Measurements from ENCODE around the gene TNFAIP8L1.
A peak's percentile ranks its signal among the peaks of the same experiment; 100 is the strongest.
"Not testable (repeated sequence)": the region's sequence is repeated elsewhere in the genome, so short reads cannot be mapped to it uniquely, and the experiment has no call there.

TNFAIP8L1 gene

DNA sequence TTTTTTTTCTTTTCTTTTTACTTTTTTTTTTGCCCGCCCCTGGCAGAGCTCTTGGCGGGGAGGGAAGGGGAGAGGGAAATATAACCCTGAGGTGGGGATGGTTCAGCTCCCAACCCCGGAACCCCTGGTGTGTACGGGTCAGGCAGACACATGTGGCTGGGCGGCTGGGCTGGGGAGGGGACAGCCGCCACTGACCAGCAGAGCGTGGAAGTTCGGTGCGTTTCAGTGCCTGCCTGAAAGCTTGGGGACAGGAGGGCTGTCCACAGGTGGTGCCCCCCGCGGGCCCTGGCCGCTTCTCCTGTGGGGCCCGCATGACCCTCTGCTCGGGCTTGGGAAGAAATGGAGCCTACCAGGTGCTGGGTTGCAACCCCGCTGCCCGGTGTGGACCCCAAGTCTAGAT, 36.0 kb downstream of the TNFAIP8L1 start:
- Histone ChIP-seq H3K9ac (ENCODE audit: insufficient read length) (no peak overlapping the region), H3K4me3 (no peak overlapping the region), H3K36me3 (ENCODE audit: insufficient read depth, low read length) (no peaks in the 10 kb centered on the region), H3K27ac (no peak overlapping the region), H3K9me3 (ENCODE audit: low read depth, low read length) (no peaks in the 10 kb centered on the region)
- DNase-seq (ENCODE audit: low read depth, low spot score) = no peak
- no peak for TF ChIP-seq POLR2AphosphoS5 (IDR thresholded peaks at IDR 0.05; ENCODE audit: borderline replicate concordance, low read depth, low read length)
- no peak for TF ChIP-seq EZH2 (IDR thresholded peaks at IDR 0.05)
- no peak for TF ChIP-seq FOXP2 (optimal IDR thresholded peaks at IDR 0.05; ENCODE audit: control extremely low read depth, extremely low read length, insufficient read depth)

DNA sequence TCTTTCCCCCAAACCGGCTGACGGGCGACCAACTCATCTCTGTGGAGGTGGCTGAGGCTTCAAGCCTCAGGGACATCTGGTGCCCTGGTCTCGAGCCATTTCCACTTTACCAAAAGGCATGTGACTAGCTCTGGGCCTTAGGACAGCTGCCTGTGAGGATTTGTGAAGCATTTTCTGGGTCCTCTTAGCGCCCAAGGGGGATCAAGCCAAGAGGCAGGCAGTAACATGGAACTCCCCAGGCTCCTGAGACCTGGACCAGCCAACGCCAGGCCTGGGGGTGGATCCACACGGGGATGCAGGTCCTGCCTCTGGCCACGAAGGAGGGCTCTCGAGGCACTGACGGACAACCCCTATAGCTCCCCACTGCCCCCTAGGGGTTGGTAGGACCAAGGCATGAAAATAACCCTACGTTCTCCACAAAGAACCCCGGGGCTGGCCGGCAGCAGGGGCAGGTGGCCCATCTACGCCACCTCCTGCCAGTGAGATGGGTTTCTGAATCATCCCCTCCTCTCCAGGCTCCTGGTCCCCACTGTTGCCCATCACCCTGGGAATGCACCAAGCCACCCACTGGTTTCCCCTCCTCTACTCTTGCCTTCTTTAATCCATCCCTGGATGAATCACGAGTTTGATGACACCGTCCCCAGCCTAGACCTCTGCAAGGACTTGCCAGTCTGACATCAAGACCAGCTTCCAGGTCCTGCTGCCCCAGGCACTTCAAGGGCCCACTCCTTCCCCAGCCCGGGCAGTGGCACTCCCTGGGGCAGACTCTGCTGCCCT, 37.8 kb downstream of the TNFAIP8L1 start:
- Histone ChIP-seq H3K9ac (ENCODE audit: insufficient read length) (no peak overlapping the region), H3K4me3 (no peak overlapping the region), H3K9me3 (ENCODE audit: low read depth, low read length) (no peaks in the 10 kb centered on the region), H3K27ac (no peak overlapping the region), H3K36me3 (ENCODE audit: insufficient read depth, low read length) (no peaks in the 10 kb centered on the region)
- TF ChIP-seq FOXP2 (optimal IDR thresholded peaks at IDR 0.05; ENCODE audit: control extremely low read depth, extremely low read length, insufficient read depth) (no peak), EZH2 (IDR thresholded peaks at IDR 0.05) (no peak), POLR2AphosphoS5 (IDR thresholded peaks at IDR 0.05; ENCODE audit: borderline replicate concordance, low read depth, low read length) (no peak)
- no peak for DNase-seq (ENCODE audit: low read depth, low spot score)

DNA sequence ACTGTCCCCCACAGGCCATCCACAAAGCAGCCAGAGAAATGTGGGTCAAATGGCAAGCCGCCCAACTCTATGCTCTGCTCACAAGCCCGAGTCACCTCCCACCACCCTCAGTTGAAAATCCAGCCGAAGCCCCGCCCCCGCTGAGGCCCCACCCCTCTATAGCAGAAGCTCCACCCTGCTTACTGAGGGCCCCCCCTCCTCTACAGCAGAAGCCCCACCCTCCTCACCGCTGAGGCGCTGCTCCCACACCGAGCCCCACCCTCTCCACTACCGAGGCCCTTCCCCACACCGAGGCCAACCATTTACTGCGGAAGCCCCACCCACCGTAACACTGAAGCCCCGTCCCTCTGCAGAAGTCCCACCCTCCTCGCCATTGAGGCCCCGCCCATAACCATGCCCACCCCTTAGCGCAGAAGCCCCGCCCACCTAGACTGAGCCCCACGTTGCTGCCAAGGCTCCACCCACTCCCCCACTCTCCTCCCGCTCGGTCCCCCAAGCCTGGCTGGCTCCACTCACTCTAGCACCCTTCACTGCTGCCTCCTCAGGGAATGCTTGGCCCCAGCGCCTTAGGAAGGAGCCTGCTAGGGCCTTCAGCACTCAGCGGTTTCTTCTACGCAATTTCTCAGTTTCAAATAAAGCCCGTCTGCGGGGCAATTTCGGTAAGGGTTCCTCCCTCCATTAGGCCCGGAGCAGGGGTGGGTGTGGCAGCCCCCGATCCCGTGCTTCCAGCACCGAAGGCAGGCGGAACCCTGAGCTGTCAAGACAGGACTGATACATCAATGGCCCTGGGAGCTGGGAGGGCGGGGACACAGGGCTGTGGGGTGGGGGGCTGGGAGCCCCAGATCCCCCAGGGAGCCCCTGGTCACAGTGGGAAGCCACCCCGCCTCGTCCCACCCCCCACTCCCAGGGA, 39.8 kb downstream of the TNFAIP8L1 start:
- peak overlapping the region; percentile 81 for H3K4me3 ChIP-seq
- H3K36me3 ChIP-seq (ENCODE audit: insufficient read depth, low read length) = no peaks in the 10 kb centered on the region
- H3K27ac ChIP-seq = peak overlapping the region; percentile 84
- no peak for TF ChIP-seq FOXP2 (optimal IDR thresholded peaks at IDR 0.05; ENCODE audit: control extremely low read depth, extremely low read length, insufficient read depth)
- no peak for TF ChIP-seq EZH2 (IDR thresholded peaks at IDR 0.05)
- no peak for TF ChIP-seq POLR2AphosphoS5 (IDR thresholded peaks at IDR 0.05; ENCODE audit: borderline replicate concordance, low read depth, low read length)
- peak; percentile 89 for DNase-seq (ENCODE audit: low read depth, low spot score)
- no peaks in the 10 kb centered on the region for H3K9me3 ChIP-seq (ENCODE audit: low read depth, low read length)
- H3K9ac ChIP-seq (ENCODE audit: insufficient read length) = peak overlapping the region; percentile 66

DNA sequence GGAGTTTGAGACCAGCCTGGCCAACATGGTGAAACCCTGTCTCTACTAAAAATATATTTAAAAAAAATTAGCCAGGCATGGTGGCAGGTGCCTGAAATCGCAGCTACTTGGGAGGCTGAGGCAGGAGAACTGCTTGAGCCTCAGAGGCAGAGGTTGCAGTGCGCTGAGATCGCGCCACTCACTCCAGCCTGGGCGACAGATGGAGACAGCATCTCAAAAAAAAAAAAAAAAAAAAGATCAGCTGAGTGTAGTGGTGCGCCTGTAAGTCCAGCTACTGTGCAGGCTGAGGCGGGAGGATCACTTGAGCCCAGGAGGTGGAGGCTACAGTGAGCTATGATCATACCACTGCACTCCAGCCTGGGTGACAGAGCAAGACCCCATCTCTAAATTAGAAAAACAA, 40.7 kb downstream of the TNFAIP8L1 start:
- H3K36me3 ChIP-seq (ENCODE audit: insufficient read depth, low read length); H3K4me3 ChIP-seq; DNase-seq (ENCODE audit: low read depth, low spot score); H3K9me3 ChIP-seq (ENCODE audit: low read depth, low read length); H3K9ac ChIP-seq (ENCODE audit: insufficient read length): not testable (repeated sequence)
- H3K27ac ChIP-seq = peak overlapping the region; percentile 84; the same call in 1 of the 2 replicates

DNA sequence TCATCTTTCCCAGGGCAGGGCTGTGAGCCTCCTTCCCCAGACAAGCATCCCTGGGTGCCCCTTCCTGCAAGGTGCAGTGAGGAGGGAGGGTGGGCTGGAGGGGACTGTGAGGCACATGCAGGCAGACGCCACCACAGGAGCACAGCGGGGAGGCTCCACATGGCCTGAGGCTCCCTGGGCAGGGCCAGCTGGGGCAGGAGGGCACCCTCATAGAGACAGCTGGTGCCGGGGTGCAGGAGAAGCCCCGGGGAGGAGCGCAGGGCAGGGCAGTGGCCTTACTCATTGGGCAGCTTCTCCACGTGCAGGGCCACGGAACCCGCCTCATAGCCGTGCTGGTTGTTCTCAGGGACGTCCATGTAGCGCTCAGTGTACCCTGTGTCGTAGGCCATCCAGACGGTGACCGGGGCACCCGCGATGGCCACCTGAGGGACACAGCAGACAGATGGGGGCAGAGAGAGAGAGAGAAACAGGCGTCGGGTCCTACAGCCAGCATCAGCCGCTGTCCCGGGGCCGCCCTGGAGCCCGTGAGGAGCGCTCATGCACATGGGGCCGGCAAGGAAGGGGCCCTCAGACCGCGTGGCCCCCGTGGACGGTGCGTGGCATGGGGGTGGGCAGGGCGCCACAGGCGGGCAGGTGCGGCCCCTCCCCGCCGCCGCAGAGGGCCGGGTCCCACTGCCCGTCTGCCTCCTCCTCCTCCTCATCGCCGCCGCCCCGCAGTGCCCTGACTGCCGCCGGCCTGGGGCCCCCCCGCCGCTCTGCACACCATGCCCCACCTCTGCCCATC, 43.3 kb downstream of the TNFAIP8L1 start:
- H3K9ac ChIP-seq (ENCODE audit: insufficient read length) = no peak overlapping the region
- TF ChIP-seq EZH2 (IDR thresholded peaks at IDR 0.05) = no peak
- no peak for TF ChIP-seq FOXP2 (optimal IDR thresholded peaks at IDR 0.05; ENCODE audit: control extremely low read depth, extremely low read length, insufficient read depth)
- TF ChIP-seq POLR2AphosphoS5 (IDR thresholded peaks at IDR 0.05; ENCODE audit: borderline replicate concordance, low read depth, low read length) = no peak
- no peak overlapping the region for H3K27ac ChIP-seq
- no peaks in the 10 kb centered on the region for H3K9me3 ChIP-seq (ENCODE audit: low read depth, low read length)
- H3K4me3 ChIP-seq = no peak overlapping the region
- H3K36me3 ChIP-seq (ENCODE audit: insufficient read depth, low read length) = no peaks in the 10 kb centered on the region
- no peak for DNase-seq (ENCODE audit: low read depth, low spot score)

DNA sequence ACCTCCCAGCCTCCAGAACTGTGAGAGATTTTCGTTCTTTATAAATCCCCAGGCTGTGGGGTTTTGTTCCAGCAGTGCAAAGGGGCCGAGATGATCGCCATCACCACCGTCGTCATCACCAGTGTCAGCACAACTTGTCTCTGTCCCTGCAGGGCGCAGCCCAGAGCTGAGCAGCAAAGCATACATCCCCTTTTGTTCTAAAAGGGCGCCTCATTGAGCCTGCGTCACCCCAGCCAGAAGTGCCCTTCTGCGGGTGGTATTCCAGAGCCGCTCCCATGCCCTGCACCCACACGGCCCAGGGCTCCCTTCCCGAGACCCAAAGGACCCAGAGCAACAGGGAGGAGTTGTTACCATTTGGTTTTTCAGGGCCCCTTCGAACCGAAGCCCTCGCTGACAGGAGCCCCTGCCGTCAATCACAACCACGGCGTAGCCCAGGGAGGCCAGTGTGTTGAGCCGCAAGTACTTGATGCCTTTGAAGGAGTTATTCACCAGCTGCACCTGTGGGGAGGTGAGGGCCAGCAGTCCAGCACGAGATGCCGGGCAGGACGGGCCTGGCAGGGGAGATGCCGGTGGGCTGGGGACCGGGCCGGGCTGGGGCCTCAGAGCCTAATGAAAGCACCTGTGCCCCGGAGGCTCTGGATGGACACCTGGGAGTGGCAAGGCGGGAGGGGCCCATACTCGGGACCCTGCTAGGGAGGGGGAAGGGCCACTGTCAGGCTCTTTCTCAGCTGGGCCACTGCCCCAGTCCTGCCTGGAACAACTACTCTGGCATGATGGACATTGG, 45.2 kb downstream of the TNFAIP8L1 start:
- Histone ChIP-seq H3K4me3 (no peak overlapping the region), H3K9ac (ENCODE audit: insufficient read length) (no peak overlapping the region), H3K27ac (no peak overlapping the region), H3K9me3 (ENCODE audit: low read depth, low read length) (no peaks in the 10 kb centered on the region), H3K36me3 (ENCODE audit: insufficient read depth, low read length) (no peaks in the 10 kb centered on the region; the same call in 1 of the 2 replicates)
- TF ChIP-seq EZH2 (IDR thresholded peaks at IDR 0.05) (no peak), POLR2AphosphoS5 (IDR thresholded peaks at IDR 0.05; ENCODE audit: borderline replicate concordance, low read depth, low read length) (no peak), FOXP2 (optimal IDR thresholded peaks at IDR 0.05; ENCODE audit: control extremely low read depth, extremely low read length, insufficient read depth) (no peak)
- no peak for DNase-seq (ENCODE audit: low read depth, low spot score)

DNA sequence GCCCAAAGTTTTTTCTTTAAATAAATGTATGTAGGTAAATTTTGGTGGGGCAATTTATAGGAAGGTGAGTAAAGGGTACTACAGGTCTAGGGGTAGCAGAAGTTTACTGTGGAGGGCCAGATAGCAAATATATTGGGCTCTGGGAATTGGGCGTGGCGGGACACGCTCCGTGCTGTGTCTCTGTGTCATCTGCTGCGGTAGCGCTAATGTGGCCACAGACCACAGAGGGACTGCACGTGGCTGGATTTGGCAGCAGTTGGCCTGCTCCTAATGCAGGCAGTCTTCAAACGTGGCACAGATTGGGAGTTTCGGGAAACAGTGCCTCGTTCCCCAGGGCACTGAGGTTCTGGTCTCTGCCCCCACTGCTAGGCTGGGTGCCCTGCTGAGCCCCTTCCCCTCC, 47.4 kb downstream of the TNFAIP8L1 start:
- Histone ChIP-seq H3K4me3 (no peak overlapping the region), H3K9ac (ENCODE audit: insufficient read length) (no peak overlapping the region), H3K27ac (no peak overlapping the region), H3K9me3 (ENCODE audit: low read depth, low read length) (no peaks in the 10 kb centered on the region), H3K36me3 (ENCODE audit: insufficient read depth, low read length) (no peaks in the 10 kb centered on the region; the same call in 1 of the 2 replicates)
- no peak for DNase-seq (ENCODE audit: low read depth, low spot score)
- TF ChIP-seq EZH2 (IDR thresholded peaks at IDR 0.05) (no peak), POLR2AphosphoS5 (IDR thresholded peaks at IDR 0.05; ENCODE audit: borderline replicate concordance, low read depth, low read length) (no peak), FOXP2 (optimal IDR thresholded peaks at IDR 0.05; ENCODE audit: control extremely low read depth, extremely low read length, insufficient read depth) (no peak)
